DMS 273 (cell line): ENCODE measurements around the gene VGLL4.
A peak's percentile ranks its signal among the peaks of the same experiment; 100 is the strongest.

Experiments used
- DNase-seq: peaks from one replicate; lab custom pipeline; 2025; ENCODE audit not compliant: unreplicated experiment; lab: John Stamatoyannopoulos, UW

Gene VGLL4

GRCh38 chr3:11566916-11567315 is 76.8 kb downstream of the VGLL4 start:
- no peak for DNase-seq

GRCh38 chr3:11566478-11566877 is 77.2 kb downstream of the VGLL4 start:
- DNase-seq = no peak

GRCh38 chr3:11565932-11566331 is 77.8 kb downstream of the VGLL4 start:
- DNase-seq = no peak

DNA sequence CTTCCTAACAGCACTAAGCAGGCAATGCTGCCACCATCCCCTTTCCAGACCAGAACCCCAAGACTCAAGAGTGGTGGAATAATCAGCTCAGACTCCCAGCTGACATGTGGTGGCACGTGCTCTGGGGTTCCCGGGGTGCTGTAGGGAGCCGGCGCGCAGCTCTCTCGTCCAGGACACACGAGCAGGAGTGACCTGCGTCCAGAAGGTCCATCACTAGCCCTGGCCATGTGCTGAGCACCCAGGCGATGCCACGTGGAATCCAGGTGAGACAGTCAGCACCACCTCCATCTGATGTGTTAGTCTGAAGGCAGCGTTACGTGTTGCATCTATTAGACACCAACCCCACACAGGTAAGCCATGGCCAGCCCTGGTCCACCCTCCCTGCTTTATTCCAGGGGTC is 78.2 kb downstream of the VGLL4 start:
- DNase-seq = no peak

GRCh38 chr3:11565072-11565471 is 78.6 kb downstream of the VGLL4 start:
- no peak for DNase-seq

GRCh38 chr3:11564577-11565001 is 79.1 kb downstream of the VGLL4 start:
- no peak for DNase-seq

DNA sequence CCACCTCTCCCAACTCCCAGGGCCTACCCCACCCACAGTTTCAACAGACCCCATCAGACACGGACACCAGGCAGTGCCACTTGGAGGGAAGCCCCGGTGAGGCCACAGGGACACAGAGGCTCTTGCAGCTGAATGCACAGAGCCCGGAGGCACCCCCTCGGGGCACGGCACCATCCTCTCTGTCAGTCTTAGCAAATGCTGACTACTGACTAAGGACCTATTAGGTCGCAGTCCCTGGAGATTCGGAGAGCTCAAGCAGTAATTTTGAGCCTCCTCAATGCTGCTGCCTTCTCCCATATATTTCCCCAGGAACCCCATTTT is 79.9 kb downstream of the VGLL4 start:
- no peak for DNase-seq

- DNase-seq = no peak
These were observed 80.4 kb downstream of the VGLL4 start for GRCh38 chr3:11563159-11563864.

- no peak for DNase-seq
These were observed 81.3 kb downstream of the VGLL4 start for GRCh38 chr3:11562277-11562881.

- DNase-seq = no peak
These were observed 83.0 kb downstream of the VGLL4 start for GRCh38 chr3:11560746-11561145.

DNA sequence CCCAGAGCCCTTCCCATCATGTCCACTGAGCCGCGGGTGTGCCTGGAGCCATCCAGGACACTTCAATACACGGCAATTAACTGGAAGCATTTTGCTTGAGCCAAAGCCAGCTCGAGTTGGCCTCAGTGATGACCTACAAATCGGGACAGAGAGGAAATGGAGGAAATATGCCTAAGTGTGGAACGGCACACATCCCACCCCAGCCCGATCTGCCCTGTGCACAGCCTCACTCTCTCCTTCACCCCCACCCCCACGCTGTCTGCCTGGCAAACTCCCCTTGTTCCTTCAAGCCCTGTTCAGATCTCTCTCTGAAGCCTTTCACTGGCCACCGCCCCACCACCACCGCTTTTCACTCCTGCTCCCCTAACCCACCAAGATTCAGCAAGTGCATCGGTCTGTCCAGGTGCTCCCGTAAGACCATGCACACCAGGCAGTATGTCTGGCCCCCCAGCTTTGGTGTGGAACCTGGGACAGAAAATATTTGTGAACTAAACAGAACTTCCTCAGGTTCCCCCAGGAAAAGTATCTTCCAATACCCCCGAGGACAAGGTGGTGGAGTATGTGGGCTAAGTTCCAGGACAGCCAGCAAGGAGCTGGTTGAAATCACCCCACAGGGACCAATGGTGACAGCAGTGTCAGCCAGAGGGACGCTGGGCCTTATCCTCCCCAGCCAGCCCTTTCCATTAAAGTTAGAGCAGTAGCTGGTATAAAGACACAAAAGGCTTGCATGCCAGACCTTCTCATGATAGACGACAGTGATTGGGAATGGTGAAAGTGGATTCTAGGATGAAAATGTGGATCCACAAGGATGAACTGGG is 83.7 kb downstream of the VGLL4 start:
- DNase-seq = no peak

DNA sequence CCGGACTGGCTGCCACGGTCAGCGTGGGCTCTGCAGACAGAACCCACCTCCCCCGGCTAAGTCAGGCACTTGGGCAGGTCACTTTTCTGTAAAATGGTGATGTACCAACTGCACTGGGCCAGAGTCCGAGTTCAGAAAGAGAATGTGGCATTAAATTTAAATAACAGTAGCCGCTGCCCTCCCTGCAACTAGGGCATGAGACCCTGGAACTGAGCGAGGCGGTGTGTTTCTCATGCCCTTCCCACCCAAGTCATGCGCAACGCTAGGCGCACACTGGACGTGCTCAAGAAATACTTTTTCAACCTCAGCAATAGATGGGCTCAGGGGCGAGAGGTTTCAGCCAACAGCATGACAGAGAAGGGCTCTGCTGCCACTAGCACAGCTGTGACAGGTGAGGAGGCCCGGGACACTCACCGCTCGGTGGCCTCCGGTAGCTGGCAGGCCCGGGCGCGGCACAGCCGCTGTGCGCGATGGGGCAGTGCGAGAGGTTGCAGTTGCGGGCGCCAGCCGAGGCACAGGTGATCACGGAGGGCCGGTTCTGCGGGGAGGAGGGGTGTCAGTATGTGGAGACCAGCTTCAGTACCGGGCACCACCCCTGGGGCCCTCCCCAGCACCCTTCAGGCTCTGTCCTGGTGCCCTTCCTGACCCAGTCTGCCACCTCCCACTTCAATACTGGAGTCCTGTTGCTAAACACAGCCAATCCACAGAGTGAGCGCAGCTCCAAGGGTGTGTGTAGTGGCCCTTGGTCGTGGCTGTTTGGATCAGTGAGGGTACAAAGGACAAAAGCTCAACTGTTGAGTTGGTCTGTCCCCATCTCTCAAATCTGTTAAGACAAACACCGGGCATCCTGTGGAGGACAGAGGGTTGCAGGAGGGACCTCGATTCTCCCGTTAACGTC is 84.5 kb downstream of the VGLL4 start:
- DNase-seq = no peak

DNA sequence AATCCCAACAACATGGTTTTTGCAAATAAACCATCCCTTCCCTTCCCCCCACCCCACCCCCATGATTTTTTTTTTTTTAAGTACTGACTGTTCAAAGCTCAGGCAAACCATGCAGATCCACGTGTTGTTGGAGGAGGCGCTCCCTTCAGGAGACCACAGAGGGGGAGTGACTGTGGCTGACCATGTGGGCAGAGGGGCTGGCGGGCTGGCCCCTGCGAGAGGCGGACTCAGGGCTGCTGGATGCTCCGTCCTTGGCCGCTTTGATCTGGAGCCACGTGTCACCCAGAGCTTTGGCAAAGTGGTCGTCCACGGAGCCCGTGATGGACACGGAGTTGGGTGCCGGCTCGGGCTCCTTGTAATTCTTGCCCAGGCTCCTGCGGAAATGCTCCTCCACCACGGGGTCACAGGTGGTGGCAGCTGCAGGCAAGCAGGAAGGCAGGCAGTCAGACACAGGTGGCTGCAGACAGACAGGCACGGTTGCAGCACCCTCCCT is 85.3 kb downstream of the VGLL4 start:
- DNase-seq = no peak

GRCh38 chr3:11558002-11558401 is 85.7 kb downstream of the VGLL4 start:
- no peak for DNase-seq

DNA sequence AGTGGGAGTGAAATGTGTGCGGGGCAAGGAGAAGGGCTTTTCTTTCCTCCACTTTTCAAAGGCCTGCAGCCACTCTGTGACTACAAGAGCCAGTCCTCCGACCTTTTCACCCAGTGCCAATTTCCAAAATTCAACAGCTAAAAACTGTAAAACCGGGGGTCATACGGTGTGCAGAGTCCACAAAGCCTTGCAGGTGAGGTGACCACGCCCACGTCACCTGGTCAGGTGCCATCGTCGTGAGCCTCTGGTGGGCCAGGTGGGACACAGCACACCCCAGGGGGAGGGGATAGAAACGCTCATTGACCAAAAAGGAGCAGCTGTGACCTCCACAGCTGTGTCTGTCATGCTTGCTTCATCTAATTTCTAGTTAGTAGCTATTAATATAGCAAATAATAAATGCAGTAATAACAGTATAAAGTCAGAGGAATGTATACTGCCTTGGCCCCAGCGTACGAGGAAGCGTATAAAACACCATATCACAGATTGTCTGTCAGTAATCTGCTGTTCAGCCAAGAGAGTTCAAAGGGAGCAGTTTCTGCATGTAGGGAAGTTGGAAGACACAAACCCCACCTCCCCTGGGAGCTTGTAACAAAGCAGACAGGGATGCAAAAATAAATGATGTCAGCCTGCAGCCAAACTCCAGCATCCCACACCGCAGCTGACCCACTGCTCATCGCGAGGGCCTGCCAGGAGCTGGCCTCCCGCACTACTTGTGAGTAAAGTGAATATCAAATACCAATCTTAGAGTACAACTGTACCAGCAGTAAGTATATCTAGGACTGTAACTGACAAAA is 86.7 kb downstream of the VGLL4 start:
- DNase-seq = peak; percentile 47

DNA sequence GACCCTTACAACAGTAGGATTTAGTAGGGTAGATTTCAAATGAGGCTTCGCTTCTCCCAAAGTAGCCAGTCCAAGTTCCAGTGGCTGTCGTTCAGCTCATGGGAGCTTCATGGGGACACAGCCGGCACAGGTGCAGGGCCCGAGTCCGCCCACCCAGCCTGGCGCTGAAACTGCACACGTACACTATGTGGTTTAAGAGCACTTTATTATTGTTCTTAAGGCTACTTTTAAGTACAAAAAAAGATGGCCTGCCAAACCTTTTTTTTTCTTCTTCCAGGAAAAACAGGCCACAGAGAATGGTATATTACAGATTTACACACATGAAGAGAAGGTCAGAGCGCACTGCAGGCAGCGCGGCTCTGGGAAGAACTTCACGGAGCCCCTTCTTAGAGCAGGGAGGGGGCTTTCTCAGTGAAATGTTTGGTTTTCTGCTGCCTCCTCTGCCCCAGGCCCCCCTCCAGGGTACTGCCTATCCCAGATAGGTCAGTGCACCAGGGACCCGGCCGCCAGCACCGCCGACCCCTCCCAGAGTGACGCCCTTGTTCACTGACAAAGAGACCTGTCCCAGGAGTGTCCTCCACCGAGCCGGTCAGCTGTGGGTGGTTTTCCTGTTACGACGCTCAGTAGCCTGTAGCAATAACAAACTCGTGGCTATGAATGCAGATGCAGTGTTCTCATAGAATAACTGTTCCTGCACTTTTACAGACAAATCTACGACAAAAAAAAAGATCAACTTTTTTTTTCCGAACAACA is 87.7 kb downstream of the VGLL4 start:
- DNase-seq = no peak

- DNase-seq = no peak
These were observed 88.4 kb downstream of the VGLL4 start for GRCh38 chr3:11555211-11555782.

- DNase-seq = no peak
These were observed 89.0 kb downstream of the VGLL4 start for GRCh38 chr3:11554666-11555065.

- DNase-seq = no peak
These were observed 89.5 kb downstream of the VGLL4 start for GRCh38 chr3:11554236-11554610.
